Right cardiac atrium (tissue), 5 donors: ENCODE data around the gene PSMA4. TPM values are rescaled to one million over a fixed set of nuclear protein-coding genes. Genes with fewer than 3 reads are reported as not detected.
"Not testable (repeated sequence)": the region's sequence is repeated elsewhere in the genome, so short reads cannot be mapped to it uniquely, and the experiment has no call there.

Experiments
- ATAC-seq, 2 donors: fragments of 200-7000 bp; cut with Tn5 transposase; one replicate each; pipeline versions ENCODE4 v1.8.0 to v1.9.1; 2020; ENCODE audit warnings: moderate library complexity in 2 of 2, mild to moderate bottlenecking in 1 of 2
- DNase-seq, 3 donors: peaks; one replicate each; pipeline ENCODE4 v3.0.0-alpha.2; 2020
- H3K27ac ChIP-seq: one replicate; pipeline ENCODE4 v1.5.1; 2013; ENCODE audit warnings: mild to moderate bottlenecking, low read length, control low read depth, moderate library complexity
- H3K27me3 ChIP-seq: one replicate; pipeline ENCODE4 v1.6.1; 2013; ENCODE audit not compliant: control insufficient read depth, insufficient read depth
- H3K4me1 ChIP-seq: one replicate; pipeline ENCODE4 v1.6.1; 2013; ENCODE audit warnings: low read length; ENCODE audit not compliant: control insufficient read depth, insufficient read depth
- H3K4me3 ChIP-seq: one replicate; pipeline ENCODE4 v1.5.1; 2013; ENCODE audit warnings: low read length, control low read depth
- H3K9me3 ChIP-seq: one replicate; pipeline ENCODE4 v1.6.1; 2013; ENCODE audit warnings: low read length; ENCODE audit not compliant: control insufficient read depth
- WGBS: extraction: QIAGEN DNeasy Blood & Tissue Kit; methylation state at CpG from one replicate; pipeline ENCODE4 v1.1.7; 2013; 5-methylcytosine and 5-hydroxymethylcytosine counted together
- intact Hi-C, 4 donors: fragments of 100-400 bp; cut with DNase I; formaldehyde crosslinking; loops; one replicate each; pipeline versions ENCODE4 v1.11.0 to v1.14.0; 2022 to 2023
- polyA plus RNA-seq: library from polyadenylated mRNA; stranded (reverse); fragments of 200-250 nt; gene quantifications from one replicate; pipeline ENCODE4 v1.2.3, GENCODE V29; 2013
- total RNA-seq, 4 donors: library from RNA; stranded (reverse); fragmentation: NEBNext Ultra II Directional; extraction: Animal tissue kit (Norgen Biotek cat#: 25700); gene quantifications; one replicate each; pipeline ENCODE4 v1.2.1, GENCODE V29; 2021
- donor health status: healthy with polysubstance abuse.
- donor health status: DM: no; HTN: yes; CAD: no.
- donor health status: DM: no; HTN: no; CAD: no.
- donor health status: DM: no; HTN: yes; CAD: no; lungs with severe emphysema.
- donor health status: DM: yes; HTN: yes; CAD: no.

PSMA4 gene
- total and polyA plus RNA-seq, 5 donors = 89.1 to 137 (median 98.3) TPM

GRCh38 chr15:78551902-78552301, 11.7 kb downstream of the PSMA4 start:
- intact Hi-C loops = no loop called here
- no peaks in the 10 kb centered on the region for H3K4me1 ChIP-seq
- no peaks in the 10 kb centered on the region for H3K9me3 ChIP-seq
- no peaks in the 10 kb centered on the region for H3K27me3 ChIP-seq
- DNase-seq (no peak), ATAC-seq (no peak)
- no peak overlapping the region for H3K27ac ChIP-seq
- WGBS = 84% methylated on average over 5 of the region's 5 CpGs
- H3K4me3 ChIP-seq = no peak overlapping the region

DNA sequence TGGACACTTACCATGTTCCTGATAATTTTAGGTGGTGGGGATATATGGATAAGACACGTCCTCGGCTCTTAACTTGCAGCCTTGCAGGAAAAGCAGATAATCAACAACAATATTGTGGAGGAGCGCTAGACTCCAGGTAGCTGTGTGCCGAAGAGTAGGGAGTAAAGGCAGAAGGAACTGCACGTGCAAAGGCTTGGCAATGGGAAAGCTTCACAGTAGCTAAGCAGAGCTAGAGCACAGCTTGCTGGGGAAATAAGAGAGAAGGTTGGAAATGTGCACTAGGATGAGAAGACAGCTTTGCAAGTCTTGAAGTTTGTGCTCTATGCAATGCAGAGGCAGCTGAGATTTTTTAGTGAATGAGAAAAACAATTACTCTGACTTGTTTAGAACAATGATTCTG, 12.4 kb downstream of the PSMA4 start:
- whole genome bisulfite sequencing = 41% methylated on average over 5 of the region's 5 CpGs

DNA sequence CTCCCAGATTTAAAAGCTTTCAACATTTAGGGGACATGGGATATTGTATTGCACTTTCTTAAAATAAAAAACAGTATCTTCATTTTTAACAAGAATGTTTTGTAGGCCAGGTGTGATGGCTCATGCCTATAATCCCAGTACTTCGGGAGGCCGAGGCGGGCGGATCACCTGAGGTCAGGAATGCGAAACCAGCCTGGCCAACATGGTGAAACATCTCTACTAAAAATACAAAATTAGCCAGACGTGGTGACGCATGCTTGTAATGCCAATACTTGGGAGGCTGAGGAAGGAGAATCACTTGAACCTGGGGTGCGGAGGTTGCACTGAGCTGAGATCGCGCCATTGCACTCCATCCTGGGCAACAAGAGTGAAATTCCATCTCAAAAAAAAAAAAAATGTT, 20.0 kb downstream of the PSMA4 start:
- H3K4me3 ChIP-seq, H3K27me3 ChIP-seq, H3K4me1 ChIP-seq, H3K9me3 ChIP-seq, DNase-seq, H3K27ac ChIP-seq, intact Hi-C loops, ATAC-seq: not testable (repeated sequence)
- 90% methylated on average over 10 of the region's 10 CpGs for whole genome bisulfite sequencing

More for the DNA sequence above, 12.4 kb downstream of the PSMA4 start:
- DNase-seq (no peak), ATAC-seq (no peak)
- Histone ChIP-seq H3K27me3 (no peaks in the 10 kb centered on the region), H3K4me3 (no peak overlapping the region), H3K4me1 (no peaks in the 10 kb centered on the region), H3K9me3 (no peaks in the 10 kb centered on the region), H3K27ac (no peak overlapping the region)
- intact Hi-C loops = no loop called here

DNA sequence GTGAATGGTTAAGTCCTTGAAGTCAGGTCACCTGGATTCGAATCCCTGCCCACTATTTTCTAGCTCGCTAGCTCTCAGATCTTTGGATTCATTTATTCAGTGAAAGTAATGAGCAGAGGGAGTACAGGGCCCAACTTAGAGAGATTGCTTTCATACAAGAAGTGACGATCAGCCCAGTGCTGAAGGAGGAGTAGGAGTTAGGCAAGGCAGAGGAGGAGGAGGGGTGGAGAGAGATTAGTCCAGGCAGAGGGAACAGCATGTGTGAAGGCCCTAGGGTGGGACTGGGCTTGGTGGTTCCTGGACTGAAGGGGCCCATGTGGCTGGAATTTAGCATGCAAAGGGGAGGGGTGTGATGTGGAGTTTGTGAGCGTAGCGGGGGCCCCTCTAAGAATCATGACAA, 21.2 kb downstream of the PSMA4 start:
- no peaks in the 10 kb centered on the region for H3K4me1 ChIP-seq
- DNase-seq = no peak
- H3K9me3 ChIP-seq = no peaks in the 10 kb centered on the region
- no peak for ATAC-seq
- intact Hi-C loops = no loop called here
- 82% methylated on average over 5 of the region's 5 CpGs for WGBS
- H3K27me3 ChIP-seq = no peaks in the 10 kb centered on the region
- H3K4me3 ChIP-seq = no peak overlapping the region
- no peak overlapping the region for H3K27ac ChIP-seq

GRCh38 chr15:78563092-78563491, 22.8 kb downstream of the PSMA4 start:
- Histone ChIP-seq H3K4me1 (no peaks in the 10 kb centered on the region), H3K27ac (no peak overlapping the region), H3K27me3 (no peaks in the 10 kb centered on the region), H3K4me3 (no peak overlapping the region), H3K9me3 (no peaks in the 10 kb centered on the region)
- no peak for DNase-seq
- 89% methylated on average over 2 of the region's 2 CpGs for WGBS
- intact Hi-C loops = no loop called here
- ATAC-seq = no peak

DNA sequence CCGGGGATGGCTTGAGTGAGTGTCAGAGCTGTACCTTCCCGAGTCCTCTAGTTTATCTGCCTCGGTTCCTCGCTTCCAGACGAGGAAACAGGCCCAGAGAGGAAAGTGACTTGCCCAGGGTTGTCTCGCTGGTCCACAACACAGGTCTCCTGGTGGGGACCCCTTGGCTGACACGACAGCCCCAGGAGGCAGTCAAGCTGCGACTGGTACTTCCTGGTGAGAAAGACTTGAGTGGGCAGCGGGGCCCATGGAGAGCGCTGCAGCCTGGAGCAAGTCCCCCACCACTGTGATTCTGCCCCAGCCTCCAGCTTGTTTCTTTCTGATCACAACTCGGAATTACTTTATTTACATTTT, 24.5 kb downstream of the PSMA4 start:
- peak; percentile 18 to 27 for ATAC-seq
- 52% methylated on average over 11 of the region's 11 CpGs for WGBS

GRCh38 chr15:78565097-78565950, 25.1 kb downstream of the PSMA4 start, which contains the start of gene CHRNA5:
CHRNA5 (plus strand) TSS chr15:78565520; CDS start chr15:78565720, 200 bp downstream.
- no peaks in the 10 kb centered on the region for H3K9me3 ChIP-seq

More for the DNA sequence above, 24.5 kb downstream of the PSMA4 start:
- Histone ChIP-seq H3K4me3 (peak overlapping the region; percentile 57), H3K27ac (no peak overlapping the region), H3K9me3 (no peaks in the 10 kb centered on the region), H3K4me1 (no peaks in the 10 kb centered on the region), H3K27me3 (no peaks in the 10 kb centered on the region)
- peak in 1 of 3 donors; percentile 38 for DNase-seq
- intact Hi-C loops = no loop called here

GRCh38 chr15:78565951-78566774, 25.9 kb downstream of the PSMA4 start:
- intact Hi-C loops = no loop called here
- peak overlapping the region; percentile 57 for H3K4me3 ChIP-seq
- H3K27ac ChIP-seq = no peak overlapping the region
- H3K9me3 ChIP-seq = no peaks in the 10 kb centered on the region
- H3K4me1 ChIP-seq = no peaks in the 10 kb centered on the region
- ATAC-seq = peak; percentile 7 to 22
- DNase-seq = no peak
- WGBS = 4% methylated on average over 19 of the region's 19 CpGs
- no peaks in the 10 kb centered on the region for H3K27me3 ChIP-seq

More at GRCh38 chr15:78565097-78565950, 25.1 kb downstream of the PSMA4 start, which contains the start of gene CHRNA5:
- Histone ChIP-seq H3K4me1 (no peaks in the 10 kb centered on the region), H3K27me3 (no peaks in the 10 kb centered on the region), H3K27ac (no peak within 1 kb of the TSS), H3K4me3 (peak within 1 kb of the TSS; percentile 57)
- intact Hi-C loops = no loop called here
- under 1% methylated on average over 75 of the region's 75 CpGs for WGBS
- ATAC-seq (peak; percentile 96 to 97), DNase-seq (peak; percentile 77 to 96 (median 94))

- 74% methylated on average over 4 of the region's 4 CpGs for WGBS
- ATAC-seq = no peak
- intact Hi-C loops = no loop called here
Observed at GRCh38 chr15:78567531-78567930, 27.3 kb downstream of the PSMA4 start.

GRCh38 chr15:78570710-78571109, 30.5 kb downstream of the PSMA4 start:
- ATAC-seq = no peak

More at GRCh38 chr15:78567531-78567930, 27.3 kb downstream of the PSMA4 start:
- Histone ChIP-seq H3K9me3 (no peaks in the 10 kb centered on the region), H3K4me3 (no peak overlapping the region), H3K27ac (no peak overlapping the region), H3K4me1 (no peaks in the 10 kb centered on the region), H3K27me3 (no peaks in the 10 kb centered on the region)
- DNase-seq = no peak

GRCh38 chr15:78571382-78571781, 31.1 kb downstream of the PSMA4 start:
- no peak for DNase-seq
- Histone ChIP-seq H3K27me3 (no peaks in the 10 kb centered on the region), H3K27ac (no peak overlapping the region), H3K4me3 (no peak overlapping the region), H3K4me1 (no peaks in the 10 kb centered on the region), H3K9me3 (no peaks in the 10 kb centered on the region)
- intact Hi-C loops = no loop called here
- no peak for ATAC-seq
- WGBS = 75% methylated on average over 4 of the region's 4 CpGs

More at GRCh38 chr15:78570710-78571109, 30.5 kb downstream of the PSMA4 start:
- Histone ChIP-seq H3K27ac (no peak overlapping the region), H3K4me3 (no peak overlapping the region), H3K9me3 (no peaks in the 10 kb centered on the region), H3K27me3 (no peaks in the 10 kb centered on the region), H3K4me1 (no peaks in the 10 kb centered on the region)
- intact Hi-C loops = no loop called here
- WGBS = 92% methylated on average over 2 of the region's 2 CpGs
- no peak for DNase-seq
